Frontal cortex (tissue), 4 donors: ENCODE results near the gene PHACTR2. TPM values are rescaled to one million over a fixed set of nuclear protein-coding genes. Genes with fewer than 3 reads are reported as not detected.

Experiments used
- DNase-seq, 2 donors: peaks; one replicate each; pipeline ENCODE4 v3.0.0; 2012; ENCODE audit warnings: low spot score in 2 of 2
- FAIRE-seq: peaks from 2 replicates; lab custom pipeline; 2012; peaks lifted over from hg19 to GRCh38; lab: Jason Lieb, UNC
- total RNA-seq: library from RNA; depleted of rRNA; stranded (reverse); fragments of >200 nt; gene quantifications from one replicate; pipeline ENCODE4 v1.2.3, GENCODE V29; 2014
- donor health status: control.
- donor health status: control.
- donor health status: control.

PHACTR2 gene
- total RNA-seq, 1 donor from 2014 or later = 15.1 TPM

DNA sequence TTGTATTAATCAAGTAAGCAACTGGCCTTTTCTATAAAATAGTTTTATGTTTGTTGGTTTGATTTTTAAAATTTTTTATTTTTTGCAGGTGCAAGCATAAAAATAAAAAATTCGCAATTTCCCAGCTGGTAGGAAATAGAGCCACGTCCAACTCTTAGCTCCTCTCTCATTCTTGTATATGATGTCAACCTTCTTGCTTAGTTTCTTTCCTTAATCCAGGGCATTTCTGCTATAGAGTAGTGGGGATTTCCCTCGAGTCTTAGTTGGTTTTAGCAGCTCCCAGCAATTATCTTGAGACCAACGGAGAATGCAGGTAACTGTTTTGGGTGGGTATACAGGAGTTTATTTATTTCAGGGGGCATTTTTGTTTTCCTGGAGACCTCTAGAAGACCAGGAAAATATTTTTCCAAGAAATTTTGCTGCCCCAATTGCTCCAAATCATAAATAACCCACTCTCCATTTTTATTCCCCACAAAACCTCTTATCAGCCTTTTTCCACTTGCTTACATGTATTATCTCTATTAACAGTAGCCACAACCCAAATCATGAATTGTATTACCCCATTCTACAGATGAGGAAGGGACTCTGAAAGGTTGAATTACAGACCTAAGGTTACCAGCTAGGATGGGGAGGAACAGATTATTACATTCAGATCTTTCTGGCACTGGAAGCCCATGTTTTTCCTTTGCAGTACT is 18.4 kb downstream of the PHACTR2 start:
- FAIRE-seq = no peak
- no peak for DNase-seq

- FAIRE-seq (no peak), DNase-seq (no peak)
These were observed 18.9 kb downstream of the PHACTR2 start for GRCh38 chr6:143696664-143697000.

DNA sequence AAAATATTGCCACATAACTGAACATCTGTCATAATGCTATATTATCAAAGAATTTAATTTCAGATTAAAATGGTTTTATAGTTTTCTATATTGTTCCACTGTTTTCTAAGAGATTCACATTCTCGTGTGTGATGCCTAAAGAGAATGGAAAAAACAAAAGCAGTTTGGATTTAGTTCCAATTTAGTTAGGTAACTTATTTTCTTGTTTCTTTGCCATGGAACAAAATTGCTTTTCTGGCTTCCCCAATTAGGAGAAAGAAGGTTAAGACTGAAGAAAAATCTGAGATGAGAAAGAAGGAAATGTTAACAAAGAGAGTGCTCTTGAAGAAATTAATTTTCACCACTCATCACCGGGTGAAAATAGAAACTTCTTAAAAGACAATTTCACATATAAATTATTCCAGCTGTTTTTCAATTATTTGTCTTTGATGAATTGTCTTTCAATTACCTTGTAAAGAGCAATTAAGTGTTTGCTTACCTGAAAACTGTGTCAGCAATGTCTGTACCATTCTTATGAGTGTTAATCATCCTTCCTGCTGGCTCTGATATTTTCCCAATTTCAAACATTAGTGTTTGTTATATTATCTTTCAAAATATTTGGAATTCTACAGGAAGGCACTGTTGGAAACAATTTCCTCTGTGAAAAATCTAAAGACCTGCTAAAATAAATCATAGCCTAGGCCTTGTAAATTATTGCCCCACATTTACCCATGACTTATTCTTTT is 19.5 kb downstream of the PHACTR2 start:
- DNase-seq = no peak
- no peak for FAIRE-seq

DNA sequence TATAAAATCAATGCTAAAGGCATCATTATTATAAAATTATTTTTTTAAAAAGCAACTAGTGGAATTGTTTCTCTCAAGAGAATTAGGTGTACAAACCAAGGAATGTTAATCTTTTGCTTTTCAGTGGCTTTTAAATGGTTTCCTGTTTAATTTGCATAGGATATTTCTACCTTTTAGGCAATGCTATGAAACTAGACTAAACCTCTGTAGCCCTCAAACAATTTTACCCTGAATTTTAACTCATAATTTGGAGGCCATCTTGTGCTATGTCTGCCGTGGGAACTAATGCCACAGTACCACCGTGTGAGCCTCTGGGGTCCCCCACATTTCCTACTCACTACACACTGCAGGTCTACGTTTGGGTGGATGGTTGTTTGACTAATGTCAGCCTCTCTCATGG is 20.6 kb downstream of the PHACTR2 start:
- FAIRE-seq (no peak), DNase-seq (no peak)

- no peak for FAIRE-seq
These were observed 21.1 kb downstream of the PHACTR2 start for GRCh38 chr6:143698759-143699429.

GRCh38 chr6:143699430-143699825 is 21.7 kb downstream of the PHACTR2 start:
- DNase-seq = no peak
- no peak for FAIRE-seq

More at GRCh38 chr6:143698759-143699429, 21.1 kb downstream of the PHACTR2 start:
- no peak for DNase-seq

DNA sequence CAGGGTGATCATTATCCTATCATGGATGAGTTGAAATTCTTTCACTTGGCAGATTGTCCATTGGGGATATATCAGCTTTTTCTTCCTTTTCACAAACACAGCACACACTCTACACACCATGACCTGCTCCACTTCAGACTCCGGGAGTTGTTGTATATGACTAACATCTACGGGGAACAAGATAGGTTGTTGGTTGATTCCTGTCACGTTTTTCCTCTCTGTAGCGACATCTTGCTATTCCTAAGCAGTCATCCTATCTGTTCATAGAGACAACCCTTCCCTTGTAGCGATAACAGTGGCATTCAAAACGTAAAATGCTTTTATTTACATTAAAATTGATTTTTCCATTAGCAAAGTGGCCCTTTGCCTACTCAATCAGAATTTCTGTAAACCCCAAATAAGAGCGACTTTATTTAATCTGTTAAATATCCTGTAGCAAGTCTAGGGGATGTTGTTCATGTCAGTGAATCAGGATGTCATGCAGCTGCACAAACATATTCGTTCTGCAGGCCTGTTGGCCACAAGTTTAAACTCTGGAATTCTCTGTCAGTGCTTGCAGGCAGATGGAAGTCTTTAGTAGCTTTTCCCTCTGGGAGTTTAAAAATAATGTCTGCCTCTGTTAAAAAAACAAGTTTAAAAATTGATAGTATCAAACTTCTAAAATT is 23.1 kb downstream of the PHACTR2 start:
- FAIRE-seq (no peak), DNase-seq (no peak)

DNA sequence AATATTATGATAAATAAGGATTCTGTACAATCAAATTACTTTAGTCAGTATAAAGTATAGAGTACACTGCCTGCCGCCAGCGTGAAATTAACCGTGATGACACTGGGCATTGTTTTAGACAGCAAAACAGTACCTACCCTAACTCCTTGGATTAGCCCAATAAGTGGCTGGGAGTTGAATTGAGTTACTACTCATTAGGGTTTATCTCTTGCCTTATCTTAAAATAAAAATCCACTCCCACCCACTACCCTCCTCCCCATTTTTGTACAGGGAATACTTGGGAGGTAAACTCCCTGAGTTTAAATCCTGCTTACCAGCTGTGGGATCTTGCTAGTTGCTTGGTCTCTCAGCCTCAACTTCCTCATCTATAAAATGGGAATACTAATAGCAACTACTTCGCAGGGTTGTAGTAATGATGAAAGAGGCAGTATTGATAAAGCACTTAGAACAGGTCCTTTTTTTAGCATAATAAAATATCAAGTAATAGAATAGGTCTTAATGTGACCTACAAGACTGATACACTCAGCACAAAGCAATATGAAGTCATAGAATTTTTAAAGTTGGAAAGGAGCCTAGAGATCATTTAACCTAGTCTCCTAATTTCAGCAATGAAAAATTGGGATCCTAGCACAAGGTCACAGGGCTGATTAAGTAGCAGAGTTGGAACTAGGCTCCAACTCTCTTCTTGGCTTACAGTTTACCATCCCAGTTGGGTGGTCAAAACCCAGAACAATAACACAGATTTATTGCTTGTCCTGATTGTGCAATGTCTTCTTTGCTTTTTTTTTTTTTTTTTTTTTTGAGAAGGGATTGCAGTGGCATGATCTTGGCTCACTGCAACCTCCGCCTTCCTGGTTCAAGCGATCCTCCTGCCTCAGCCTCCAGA is 23.8 kb downstream of the PHACTR2 start:
- DNase-seq = no peak
- FAIRE-seq = no peak

GRCh38 chr6:143705569-143705968 is 27.8 kb downstream of the PHACTR2 start:
- FAIRE-seq (no peak), DNase-seq (no peak)

GRCh38 chr6:143707697-143708096 is 29.9 kb downstream of the PHACTR2 start:
- no peak for FAIRE-seq
- no peak for DNase-seq

DNA sequence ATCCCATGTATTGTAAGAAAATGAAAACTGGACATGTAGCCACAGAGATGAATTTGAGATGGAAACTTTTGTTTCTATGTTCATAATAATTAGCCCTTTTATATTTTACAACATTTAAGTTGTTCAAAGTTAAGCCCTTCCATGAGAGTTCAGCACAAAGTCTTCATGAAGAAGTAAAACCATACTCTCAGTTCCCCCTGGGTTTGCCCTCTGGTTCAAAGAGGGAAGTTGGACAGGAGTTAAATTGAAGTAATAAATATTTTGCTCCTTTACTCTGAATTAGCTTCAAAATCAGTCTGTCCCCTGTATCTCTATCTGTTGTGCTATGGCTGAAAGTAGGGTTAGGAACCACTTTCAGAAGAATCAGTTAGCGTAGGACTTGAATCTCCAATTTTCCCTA is 31.1 kb downstream of the PHACTR2 start:
- FAIRE-seq = no peak
- no peak for DNase-seq

DNA sequence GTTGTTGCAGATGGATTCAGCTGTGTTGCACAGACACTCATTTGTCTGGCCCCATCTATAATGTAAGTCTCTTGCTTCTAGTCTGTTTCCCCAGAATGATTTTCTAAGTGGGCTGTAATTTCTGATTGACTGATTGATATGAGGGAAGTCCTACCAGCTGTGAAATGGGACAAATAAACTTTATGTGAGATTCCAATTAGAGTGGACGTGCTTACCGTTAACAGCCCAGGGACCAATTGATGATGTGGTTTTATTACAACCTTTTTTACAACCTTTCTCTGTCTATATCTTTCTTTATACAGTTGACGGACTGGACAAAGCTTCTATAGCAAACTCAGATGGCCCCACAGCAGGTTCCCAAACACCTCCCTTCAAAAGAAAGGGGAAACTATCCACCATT is 33.9 kb downstream of the PHACTR2 start:
- FAIRE-seq = no peak
- no peak for DNase-seq

- no peak for FAIRE-seq
- no peak for DNase-seq
These were observed 40.7 kb downstream of the PHACTR2 start for GRCh38 chr6:143718472-143718871.

DNA sequence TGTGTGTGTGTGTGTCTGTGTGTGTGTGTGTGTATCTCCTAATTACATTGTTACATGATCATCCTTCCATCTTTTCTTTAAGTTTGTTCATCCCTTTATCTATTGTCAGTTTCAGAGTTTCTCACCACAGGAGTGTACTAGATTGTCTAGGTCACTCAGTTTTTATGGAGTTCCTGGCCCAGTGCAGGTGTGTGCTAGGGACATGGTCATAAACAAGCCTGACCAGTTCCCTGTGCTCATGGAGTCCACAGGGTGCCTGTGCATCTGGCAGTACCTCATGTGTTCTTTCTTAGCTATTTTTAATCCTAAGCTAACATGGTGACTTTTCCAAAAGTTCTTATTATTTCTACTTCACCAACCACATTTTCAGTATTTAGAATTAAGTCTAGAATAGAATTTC is 43.9 kb downstream of the PHACTR2 start:
- no peak for FAIRE-seq
- no peak for DNase-seq

DNA sequence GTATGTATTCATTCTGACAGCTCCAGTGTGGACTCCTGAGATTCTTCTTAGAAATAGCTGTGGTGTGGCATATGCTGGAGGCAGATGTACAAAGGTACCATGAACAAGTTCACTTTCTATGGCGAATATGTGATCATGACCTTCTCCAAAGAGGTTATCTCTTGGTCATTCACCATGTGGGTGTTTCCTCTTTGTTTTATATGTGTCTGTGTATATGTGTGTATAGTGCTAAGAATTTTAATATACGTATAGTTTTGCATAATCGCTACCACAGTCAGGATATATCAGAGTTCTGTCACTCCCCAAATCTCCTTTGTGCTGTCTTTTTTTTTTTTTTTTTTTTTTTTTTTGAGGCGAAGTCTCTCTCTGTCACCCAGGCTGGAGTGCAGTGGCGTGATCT is 47.1 kb downstream of the PHACTR2 start:
- FAIRE-seq = no peak

GRCh38 chr6:143726015-143726647 is 48.4 kb downstream of the PHACTR2 start:
- DNase-seq = no peak
- FAIRE-seq = no peak

More for the DNA sequence above, 47.1 kb downstream of the PHACTR2 start:
- no peak for DNase-seq

DNA sequence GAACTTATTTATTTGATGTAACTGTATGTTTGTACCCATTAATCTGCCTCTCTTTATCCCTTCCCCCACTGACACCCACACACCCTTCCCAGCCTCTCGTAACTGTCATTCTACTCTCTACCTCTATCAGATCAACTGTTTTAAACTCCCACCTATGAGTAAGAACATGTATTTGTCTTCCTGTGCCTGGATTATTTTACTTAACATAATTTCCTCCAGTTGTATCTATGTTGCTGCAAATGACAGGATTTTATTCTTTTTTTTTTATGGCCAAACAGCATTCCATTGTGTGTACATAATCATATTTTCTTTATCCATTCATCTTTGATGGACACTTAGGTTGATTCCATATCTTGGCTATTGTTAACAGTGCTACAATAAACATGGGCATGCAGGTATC is 49.3 kb downstream of the PHACTR2 start:
- no peak for DNase-seq
- FAIRE-seq = no peak

DNA sequence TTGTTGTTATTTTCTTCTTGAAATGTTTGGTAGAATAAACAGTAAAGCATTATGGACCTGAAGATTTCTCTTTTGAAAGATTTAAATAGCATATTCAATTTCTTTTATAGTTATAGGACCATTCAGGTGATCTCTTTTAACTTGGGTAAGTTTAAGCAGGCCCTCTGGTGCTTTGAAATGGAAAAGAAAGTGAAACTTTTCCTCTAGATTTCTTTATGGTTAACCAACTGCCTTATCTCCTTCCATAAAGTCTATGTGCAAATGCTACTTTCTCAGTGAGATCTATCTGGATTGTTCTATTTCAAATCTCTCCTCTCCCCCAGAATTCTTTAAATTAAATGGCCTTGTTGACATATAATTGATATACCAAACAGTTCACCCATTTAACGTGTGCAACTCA is 54.0 kb downstream of the PHACTR2 start:
- no peak for FAIRE-seq
- DNase-seq = no peak

GRCh38 chr6:143732536-143732935 is 54.8 kb downstream of the PHACTR2 start:
- FAIRE-seq (no peak), DNase-seq (no peak)
